ENCODE results near the gene COPS4. TPM values are rescaled to one million over a fixed set of nuclear protein-coding genes. Genes with fewer than 3 reads are reported as not detected.
"Not testable (repeated sequence)": the region's sequence is repeated elsewhere in the genome, so short reads cannot be mapped to it uniquely, and the experiment has no call there.

COPS4 gene
- total and polyA plus RNA-seq, 12 donors = 13.4 to 110 (median 45.5) TPM

DNA sequence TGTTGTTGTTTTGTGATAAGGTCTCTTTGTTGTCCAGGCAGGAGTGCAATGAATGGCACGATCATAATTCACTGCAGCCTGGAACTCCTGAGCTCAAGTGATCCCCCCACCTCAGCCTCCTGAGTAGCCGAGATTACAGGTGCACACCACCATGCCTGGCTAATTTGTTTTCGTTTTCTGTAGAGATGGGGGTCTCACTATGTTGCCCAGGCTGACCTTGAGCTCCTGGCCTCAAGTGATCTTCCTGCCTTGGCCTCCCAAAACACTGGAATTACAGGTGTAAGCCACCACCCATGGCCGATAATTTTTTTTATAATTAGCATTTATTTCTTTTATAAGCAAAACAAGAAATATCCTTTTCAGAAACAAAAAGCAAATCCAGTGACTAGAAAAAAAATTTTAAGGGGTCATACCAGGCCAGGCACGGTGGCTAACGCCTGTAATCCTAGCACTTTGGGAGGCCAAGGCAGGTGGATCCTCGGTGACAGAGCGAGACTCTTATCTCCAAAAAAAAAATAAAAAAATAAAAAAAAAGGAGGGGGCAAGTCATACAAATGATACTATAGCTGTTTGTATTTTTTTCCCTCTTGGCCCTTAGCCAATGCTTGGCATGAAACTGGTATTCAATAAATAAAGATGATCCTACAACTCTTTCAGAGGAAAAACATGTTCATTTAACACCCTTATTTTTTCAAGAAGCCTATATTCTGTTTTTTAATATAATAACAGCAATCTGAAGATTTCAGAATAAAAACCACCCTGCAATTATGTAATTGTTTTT lies 76.2 kb downstream of the COPS4 start:
- no peak for TF ChIP-seq POLR2A (IDR thresholded peaks at IDR 0.05)
- TF ChIP-seq, protein P1, sequence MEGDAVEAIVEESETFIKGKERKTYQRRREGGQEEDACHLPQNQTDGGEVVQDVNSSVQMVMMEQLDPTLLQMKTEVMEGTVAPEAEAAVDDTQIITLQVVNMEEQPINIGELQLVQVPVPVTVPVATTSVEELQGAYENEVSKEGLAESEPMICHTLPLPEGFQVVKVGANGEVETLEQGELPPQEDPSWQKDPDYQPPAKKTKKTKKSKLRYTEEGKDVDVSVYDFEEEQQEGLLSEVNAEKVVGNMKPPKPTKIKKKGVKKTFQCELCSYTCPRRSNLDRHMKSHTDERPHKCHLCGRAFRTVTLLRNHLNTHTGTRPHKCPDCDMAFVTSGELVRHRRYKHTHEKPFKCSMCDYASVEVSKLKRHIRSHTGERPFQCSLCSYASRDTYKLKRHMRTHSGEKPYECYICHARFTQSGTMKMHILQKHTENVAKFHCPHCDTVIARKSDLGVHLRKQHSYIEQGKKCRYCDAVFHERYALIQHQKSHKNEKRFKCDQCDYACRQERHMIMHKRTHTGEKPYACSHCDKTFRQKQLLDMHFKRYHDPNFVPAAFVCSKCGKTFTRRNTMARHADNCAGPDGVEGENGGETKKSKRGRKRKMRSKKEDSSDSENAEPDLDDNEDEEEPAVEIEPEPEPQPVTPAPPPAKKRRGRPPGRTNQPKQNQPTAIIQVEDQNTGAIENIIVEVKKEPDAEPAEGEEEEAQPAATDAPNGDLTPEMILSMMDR (IDR thresholded peaks at IDR 0.05) = no peak
- H3K36me3 ChIP-seq (replicated peaks in 1 of 2) = no peaks in the 10 kb centered on the region
- DNase-seq = no peak
- intact Hi-C loops (cut with DNase I) = no loop called here
- peaks cover 0 to 7% of the 10 kb centered on the region in 2 donors for H3K4me1 ChIP-seq (replicated peaks in 1 of 2)
- 67 to 68% (median 68%) methylated on average over 8 of the region's 8 CpGs for WGBS, 4 donors
- H3K9me3 ChIP-seq (replicated peaks in 1 of 3) = no peaks in the 10 kb centered on the region
- no peak overlapping the region for H3K4me3 ChIP-seq
- no peak overlapping the region for H3K27ac ChIP-seq
- no peaks in the 10 kb centered on the region for H3K27me3 ChIP-seq

DNA sequence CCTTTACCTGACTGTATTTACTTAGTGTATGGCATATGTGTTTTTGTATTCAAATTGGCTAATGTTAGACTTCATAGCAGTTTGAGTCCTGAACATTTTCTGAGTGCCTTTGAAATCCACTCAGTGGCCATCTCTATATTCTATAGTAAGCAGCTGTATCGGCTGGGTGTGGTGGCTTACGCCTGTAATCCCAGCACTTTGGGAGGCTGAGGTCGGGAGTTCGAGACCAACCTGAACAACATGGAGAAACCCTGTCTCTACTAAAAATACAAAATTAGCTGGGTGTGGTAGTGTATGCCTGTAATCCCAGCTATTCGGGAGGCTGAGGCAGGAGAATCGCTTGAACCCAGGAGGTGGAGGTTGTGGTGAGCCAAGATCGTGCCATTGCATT lies 76.8 kb downstream of the COPS4 start:
- H3K27me3 ChIP-seq; H3K27ac ChIP-seq; H3K4me1 ChIP-seq (replicated peaks in 1 of 2); H3K4me3 ChIP-seq; H3K36me3 ChIP-seq (replicated peaks in 1 of 2); H3K9me3 ChIP-seq (replicated peaks in 1 of 3); intact Hi-C loops (cut with DNase I); DNase-seq: not testable (repeated sequence)
- 76 to 89% (median 79%) methylated on average over 7 of the region's 7 CpGs for WGBS, 4 donors

DNA sequence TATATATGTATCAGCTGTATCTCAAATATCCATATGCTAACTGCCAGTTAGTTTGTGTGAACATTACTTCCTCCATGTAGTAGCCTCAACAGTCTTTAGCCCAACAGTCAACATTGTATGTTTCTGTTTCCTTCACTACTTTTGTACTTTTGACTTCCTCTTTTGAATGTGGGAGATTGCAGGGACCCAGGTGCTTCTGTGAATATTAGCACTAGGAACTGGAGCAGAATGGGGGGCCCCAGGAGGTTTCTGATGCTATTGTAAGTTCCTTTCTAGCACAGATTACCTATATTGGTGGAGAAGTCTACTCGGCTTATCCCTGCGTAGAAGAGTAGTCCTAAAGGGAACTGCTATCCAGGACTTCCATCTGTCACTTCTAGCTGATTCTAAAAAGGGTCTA lies 77.2 kb downstream of the COPS4 start:
- no peak overlapping the region for H3K4me3 ChIP-seq
- peaks cover 0 to 7% of the 10 kb centered on the region in 2 donors for H3K4me1 ChIP-seq (replicated peaks in 1 of 2)
- intact Hi-C loops (cut with DNase I) = no loop called here
- no peaks in the 10 kb centered on the region for H3K27me3 ChIP-seq
- H3K9me3 ChIP-seq (replicated peaks in 1 of 3) = no peaks in the 10 kb centered on the region
- WGBS, 4 donors = 73 to 87% (median 78%) methylated on average over 2 of the region's 2 CpGs
- no peak for TF ChIP-seq POLR2A (IDR thresholded peaks at IDR 0.05)
- TF ChIP-seq, protein P1 (IDR thresholded peaks at IDR 0.05) = no peak
- H3K27ac ChIP-seq = no peak overlapping the region
- DNase-seq = no peak
- H3K36me3 ChIP-seq (replicated peaks in 1 of 2) = no peaks in the 10 kb centered on the region

DNA sequence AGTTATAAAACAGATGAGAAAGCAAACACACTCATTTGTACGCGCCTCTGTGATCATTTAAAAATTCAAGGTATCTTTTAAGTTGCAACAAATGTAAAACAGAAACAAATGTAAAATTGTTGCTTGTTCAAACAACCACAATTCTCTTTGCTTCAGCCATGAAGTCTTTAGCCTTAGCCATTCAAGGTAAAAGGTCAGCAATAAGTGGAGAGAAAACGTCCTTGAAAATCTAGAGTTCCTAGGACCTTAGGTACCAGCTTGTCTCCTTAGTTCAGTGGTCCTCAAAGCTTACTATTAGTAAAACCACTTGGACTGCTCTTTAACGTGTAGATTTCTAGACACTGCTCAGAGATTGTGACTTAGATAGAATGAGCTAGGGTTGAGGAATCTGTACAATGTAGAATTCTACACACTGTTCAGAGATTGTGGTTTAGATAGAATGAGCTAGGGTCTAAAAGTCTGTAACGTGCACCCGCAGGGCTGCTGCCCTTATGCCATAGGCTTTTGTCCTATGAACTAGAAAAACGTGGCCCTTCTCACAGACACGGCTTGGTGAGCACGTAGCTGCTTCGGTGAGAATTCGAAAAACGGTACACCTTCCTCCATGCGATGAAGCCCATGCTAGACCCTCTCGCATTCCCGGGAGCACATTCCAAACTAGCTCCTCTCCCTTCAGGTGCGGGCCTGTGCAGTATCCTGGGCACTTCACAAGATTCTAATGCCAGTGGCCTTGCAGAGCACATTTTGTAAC lies 77.9 kb downstream of the COPS4 start:
- no peak for DNase-seq
- H3K27me3 ChIP-seq = no peaks in the 10 kb centered on the region
- H3K9me3 ChIP-seq (replicated peaks in 1 of 3) = no peaks in the 10 kb centered on the region
- peaks cover 0 to 7% of the 10 kb centered on the region in 2 donors for H3K4me1 ChIP-seq (replicated peaks in 1 of 2)
- H3K36me3 ChIP-seq (replicated peaks in 1 of 2) = no peaks in the 10 kb centered on the region
- 73 to 81% (median 77%) methylated on average over 16 of the region's 16 CpGs for WGBS, 4 donors
- no peak overlapping the region for H3K27ac ChIP-seq
- no peak overlapping the region for H3K4me3 ChIP-seq
- intact Hi-C loops (cut with DNase I) = no loop called here
- TF ChIP-seq, protein P1 (IDR thresholded peaks at IDR 0.05) = no peak
- no peak for TF ChIP-seq POLR2A (IDR thresholded peaks at IDR 0.05)

Measured in adrenal gland (tissue), 12 donors.